HG02981 (cell line): ENCODE measurements around the gene TTC21B.
A peak's percentile ranks its signal among the peaks of the same experiment; 100 is the strongest.
"Not testable (repeated sequence)": the region's sequence is repeated elsewhere in the genome, so short reads cannot be mapped to it uniquely, and the experiment has no call there.

ENCODE experiments used
- ATAC-seq: cut with Tn5 transposase; IDR thresholded peaks from one replicate; pipeline ENCODE4 v1.9.1; 2021; ENCODE audit warnings: mild to moderate bottlenecking, moderate library complexity; ENCODE audit not compliant: unreplicated experiment

The TTC21B gene

GRCh38 chr2:165953655-165954606 is at the start of gene TTC21B:
Gene TTC21B, minus strand, starts transcription at chr2:165953776. Its CDS starts 71 bp downstream, at chr2:165953705.
- peak; percentile 92 for ATAC-seq

DNA sequence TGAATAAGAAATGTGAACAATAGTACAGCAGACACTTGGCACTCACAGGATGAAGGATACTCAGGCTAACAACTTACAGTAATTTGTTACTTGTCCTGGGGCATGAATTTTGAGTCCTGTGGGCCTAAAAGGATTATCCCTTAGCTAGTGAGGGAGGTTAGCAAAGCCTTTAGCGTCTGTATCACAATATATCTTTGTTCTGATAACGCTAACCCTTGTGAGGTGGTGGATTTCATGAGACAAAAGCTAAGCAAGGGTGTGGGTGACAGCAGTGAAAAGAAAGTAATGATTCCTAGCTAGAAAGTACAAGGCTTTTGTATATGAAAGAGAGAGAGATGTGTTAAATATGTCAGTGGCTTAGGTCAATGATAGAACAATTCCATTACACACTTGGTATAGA is 46.8 kb upstream of the TTC21B start:
- ATAC-seq: no peak

DNA sequence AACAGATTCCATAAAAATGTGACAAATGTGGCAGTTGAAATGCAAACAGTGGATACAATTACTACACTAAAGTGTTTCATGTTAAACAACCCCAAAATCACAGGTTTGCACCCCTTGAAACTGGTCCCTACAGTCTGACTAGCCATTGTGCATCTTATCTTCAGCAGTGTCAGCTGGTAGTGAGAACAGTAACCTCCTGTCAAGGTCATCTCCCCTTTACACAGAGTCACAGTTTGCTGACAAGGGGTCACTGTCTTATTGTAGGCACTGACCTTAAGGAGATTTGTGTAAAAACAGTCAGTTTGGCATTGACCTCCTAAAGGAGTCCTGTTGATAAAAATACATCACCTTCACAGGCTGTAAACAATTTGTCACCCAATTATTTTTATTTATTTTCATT is 37.3 kb upstream of the TTC21B start:
- ATAC-seq: no peak

DNA sequence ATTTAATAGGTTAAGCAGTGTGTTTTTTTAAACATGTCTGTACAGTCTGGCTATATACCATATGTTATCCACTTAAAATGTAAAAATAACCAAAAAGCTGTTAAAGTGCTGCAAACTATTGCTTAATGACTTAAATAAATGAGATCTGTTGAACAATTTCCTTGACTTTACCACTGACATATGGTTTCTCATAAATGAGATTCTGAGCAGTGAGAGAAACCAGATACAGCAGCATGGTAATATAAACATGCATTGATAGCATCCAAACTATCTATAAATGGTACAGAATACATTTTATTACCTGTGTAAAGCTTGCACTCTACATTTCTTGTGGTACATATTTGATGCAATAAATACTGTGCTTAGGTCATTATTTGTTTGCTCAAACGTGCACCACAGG is 36.3 kb upstream of the TTC21B start:
- ATAC-seq: no peak

GRCh38 chr2:165985120-165985519 is 31.5 kb upstream of the TTC21B start:
- ATAC-seq: no peak

GRCh38 chr2:165972161-165972560 is 18.6 kb upstream of the TTC21B start:
- not testable (repeated sequence) for ATAC-seq

DNA sequence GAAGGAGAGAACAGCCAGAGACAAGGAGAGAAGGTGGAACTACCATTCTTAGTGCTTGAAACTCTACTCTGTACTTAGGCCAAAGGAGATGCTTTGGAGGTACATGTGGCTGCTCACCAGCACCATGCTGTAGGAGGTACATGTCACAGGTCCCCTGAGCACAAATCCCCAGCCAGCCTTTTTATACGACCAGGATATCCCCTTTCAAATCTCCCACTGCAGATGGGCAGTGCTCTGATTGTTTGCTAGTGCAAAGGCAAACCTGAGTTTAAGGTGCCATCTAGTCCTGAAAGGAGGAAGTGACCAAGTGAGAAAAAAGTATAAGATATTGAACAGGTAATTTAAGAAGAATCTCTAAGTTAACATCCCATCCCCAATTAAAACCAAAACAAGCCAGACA is 17.1 kb upstream of the TTC21B start:
- no peak for ATAC-seq

DNA sequence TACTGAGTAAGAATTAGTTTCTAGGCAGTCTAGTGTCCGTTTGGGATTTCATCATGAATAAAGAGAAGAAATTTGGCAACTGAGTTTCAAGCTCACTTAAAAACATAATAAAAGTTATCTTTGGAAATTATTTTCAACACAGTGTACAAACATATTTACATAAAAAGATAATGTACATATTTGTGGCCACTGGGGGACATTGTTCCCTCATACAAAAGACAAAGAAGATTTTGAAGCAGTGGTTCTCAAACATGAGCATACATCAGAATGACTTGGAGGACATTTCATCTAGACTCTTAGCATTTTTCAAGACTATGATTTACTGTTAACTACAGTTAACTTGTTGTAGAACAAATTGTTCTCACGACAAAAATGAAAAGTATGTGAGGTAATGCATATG is 15.7 kb upstream of the TTC21B start:
- ATAC-seq: no peak

DNA sequence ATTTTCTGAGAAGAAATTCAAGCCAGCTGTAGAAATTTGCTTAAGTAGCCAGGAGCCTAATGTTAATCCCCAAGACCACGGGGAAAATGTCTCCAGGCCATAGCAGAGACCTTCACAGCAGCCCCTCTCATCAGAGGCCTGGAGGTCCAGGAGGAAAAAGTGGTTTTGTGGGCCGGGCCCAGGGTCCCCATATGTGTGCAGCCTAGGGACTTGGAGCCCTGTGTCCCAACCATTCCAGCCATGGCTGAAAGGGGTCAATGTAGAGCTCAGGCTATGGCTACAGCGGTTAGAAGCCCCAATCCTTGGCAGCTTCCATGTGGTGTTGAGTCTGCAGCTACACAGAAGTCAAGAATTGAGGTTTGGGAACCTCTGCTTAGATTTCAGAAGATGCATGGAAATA is 14.2 kb upstream of the TTC21B start:
- ATAC-seq: no peak

- no peak for ATAC-seq
Measured at GRCh38 chr2:165961818-165962217, 8.2 kb upstream of the TTC21B start.

- no peak for ATAC-seq
Measured at GRCh38 chr2:165959371-165959770, 5.8 kb upstream of the TTC21B start.

- no peak for ATAC-seq
Measured at GRCh38 chr2:165958313-165958960, 4.9 kb upstream of the TTC21B start.

DNA sequence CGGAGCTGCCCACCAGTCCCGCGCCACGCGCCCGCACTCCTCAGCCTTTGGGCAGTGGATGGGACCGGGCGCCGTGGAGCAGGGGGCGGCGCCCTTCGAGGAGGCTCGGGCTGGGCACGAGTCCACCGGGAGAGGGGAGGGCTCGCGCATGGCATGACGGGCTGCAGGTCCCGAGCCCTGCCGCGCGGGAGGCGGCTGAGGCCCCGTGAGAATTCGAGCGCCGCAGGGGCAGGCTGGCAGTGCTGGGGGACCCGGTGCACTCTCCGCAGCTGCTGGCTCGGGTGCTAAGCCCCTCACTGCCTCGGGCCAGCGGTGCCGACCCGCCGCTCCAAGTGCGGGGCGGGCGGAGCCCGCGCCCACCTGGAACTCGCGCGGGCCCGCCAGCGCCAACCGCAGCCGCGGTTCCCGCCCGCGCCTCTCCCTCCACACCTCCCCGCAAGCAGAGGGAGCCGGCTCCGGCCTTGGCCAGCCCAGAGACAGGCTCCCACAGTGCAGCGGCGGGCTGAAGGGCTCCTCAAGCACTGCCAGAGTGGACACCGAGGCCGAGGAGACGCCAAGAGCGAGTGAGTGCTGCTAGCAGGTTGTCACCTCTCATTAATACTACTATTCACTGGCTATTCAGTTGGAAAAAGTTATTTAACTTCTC is 3.6 kb upstream of the TTC21B start:
- ATAC-seq: no peak

DNA sequence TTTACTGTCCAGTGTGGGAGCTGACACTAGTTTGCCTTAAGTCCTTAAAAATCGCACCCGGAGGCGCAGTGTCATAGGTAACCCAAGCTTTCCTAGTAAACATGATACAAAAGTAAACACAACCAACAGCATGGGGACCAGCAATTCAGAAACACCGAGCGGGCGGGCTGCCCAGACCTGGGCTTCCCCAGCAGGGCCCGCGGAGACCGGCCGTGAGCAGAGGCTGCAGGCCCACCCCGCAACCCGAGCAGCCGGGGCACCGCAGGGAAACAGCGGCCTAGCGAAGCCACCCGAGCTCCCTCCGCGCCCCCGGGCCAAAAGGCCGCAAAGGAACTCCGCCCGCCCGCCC is 296 bp downstream of the TTC21B start:
- peak; percentile 33 for ATAC-seq

GRCh38 chr2:165952741-165953211 is 800 bp downstream of the TTC21B start:
- ATAC-seq: no peak

DNA sequence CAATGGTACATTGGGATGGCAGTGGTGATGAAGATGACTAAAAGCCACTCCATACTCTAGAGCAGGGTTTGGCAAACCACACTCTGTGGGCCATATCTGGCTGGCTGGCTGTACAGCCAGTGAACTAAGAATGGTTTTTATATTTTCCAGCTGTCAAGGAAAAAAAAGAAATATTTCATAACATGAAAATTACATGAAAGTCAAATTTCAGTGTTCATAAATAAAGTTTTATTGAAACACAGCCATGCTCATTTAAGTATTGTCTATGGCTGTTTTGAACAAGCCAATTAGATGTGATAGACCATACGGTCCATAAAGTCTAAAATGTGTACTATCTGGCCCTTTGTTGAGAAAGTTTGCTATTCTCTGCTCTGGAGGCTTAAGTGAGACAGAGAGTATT is 1.5 kb downstream of the TTC21B start:
- no peak for ATAC-seq

GRCh38 chr2:165950438-165950837 is 3.1 kb downstream of the TTC21B start:
- no peak for ATAC-seq

DNA sequence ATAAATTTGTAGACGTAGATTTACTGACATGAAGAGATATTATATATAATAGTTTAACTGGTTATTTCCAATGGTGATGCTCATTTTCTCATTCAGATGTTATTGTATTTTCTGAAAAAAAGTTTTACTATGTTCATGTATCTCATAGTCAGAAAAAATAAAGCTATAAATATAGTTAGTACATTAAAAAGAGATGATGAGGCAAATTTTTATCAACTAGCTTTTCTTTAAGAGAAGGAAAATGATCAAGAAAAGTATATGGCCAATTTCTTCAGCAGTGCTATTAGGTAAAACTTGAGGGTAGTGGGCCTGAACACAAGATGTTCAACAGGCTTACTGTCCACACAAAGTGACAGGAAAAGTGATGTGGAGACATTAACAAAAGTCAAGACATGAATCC is 11.7 kb downstream of the TTC21B start:
- ATAC-seq: no peak

DNA sequence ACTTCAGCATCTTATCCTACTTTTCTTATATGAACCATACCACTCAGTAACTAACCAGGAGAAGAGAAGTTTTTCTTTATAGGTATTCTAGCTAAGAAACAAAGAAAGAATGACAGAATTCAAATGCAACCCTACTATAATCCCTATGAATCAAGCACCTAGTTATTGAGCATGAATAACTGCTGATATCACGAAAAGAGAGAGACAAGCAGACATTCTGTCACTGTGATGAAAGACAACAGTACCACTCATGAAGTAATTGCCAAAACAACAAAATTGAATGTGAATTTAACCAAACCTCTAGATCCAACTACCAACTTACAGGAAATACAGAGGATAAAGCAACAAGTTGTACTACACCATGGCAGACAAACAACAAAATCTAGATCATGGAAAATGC is 15.3 kb downstream of the TTC21B start:
- no peak for ATAC-seq

- ATAC-seq: no peak
Measured at GRCh38 chr2:165933211-165933910, 20.2 kb downstream of the TTC21B start.

GRCh38 chr2:165927774-165928173 is 25.8 kb downstream of the TTC21B start:
- no peak for ATAC-seq
